ENCODE data around the gene NEBL. TPM values are rescaled to one million over a fixed set of nuclear protein-coding genes. Genes with fewer than 3 reads are reported as not detected.

NEBL gene
- total and polyA plus RNA-seq, 11 donors: 187 to 855 (median 579) TPM

DNA sequence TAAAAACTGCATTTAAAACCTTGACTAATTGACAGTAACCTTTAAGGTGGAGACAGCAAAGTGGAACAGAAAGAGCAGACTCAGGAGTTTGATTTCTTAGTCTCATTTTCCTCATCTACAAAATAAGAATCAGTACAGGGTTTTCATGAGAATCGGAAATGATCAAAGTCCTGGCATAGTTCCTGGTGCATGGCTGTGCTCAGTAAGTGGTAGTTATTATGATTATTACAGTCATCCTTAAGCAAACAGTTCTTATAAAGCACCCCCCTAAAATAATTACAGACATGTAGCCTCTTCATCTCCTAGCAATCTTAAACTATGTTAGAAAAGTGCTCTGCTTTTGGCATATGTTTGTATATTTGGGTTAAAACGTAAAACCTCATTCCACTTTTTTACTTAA lies 18.0 kb downstream of the NEBL start:
- intact Hi-C loops (cut with DNase I): no loop called here
- ATAC-seq (no peak), DNase-seq (no peak)
- TF ChIP-seq CTCF (IDR thresholded peaks at IDR 0.05): no peak
- TF ChIP-seq POLR2A (IDR thresholded peaks at IDR 0.05): no peak
- Histone ChIP-seq H3K4me3 (no peak overlapping the region), H3K27me3 (no peaks in the 10 kb centered on the region), H3K36me3 (peaks cover 0 to 95% (median 16%) of the 10 kb centered on the region in 9 donors), H3K27ac (peak overlapping the region in 1 of 12 donors; percentile 5), H3K9me3 (no peaks in the 10 kb centered on the region), H3K4me1 (peaks cover 0 to 38% (median 5%) of the 10 kb centered on the region in 12 donors)
- 76 to 91% (median 87%) methylated on average over 2 of the region's 2 CpGs for WGBS, 4 donors

DNA sequence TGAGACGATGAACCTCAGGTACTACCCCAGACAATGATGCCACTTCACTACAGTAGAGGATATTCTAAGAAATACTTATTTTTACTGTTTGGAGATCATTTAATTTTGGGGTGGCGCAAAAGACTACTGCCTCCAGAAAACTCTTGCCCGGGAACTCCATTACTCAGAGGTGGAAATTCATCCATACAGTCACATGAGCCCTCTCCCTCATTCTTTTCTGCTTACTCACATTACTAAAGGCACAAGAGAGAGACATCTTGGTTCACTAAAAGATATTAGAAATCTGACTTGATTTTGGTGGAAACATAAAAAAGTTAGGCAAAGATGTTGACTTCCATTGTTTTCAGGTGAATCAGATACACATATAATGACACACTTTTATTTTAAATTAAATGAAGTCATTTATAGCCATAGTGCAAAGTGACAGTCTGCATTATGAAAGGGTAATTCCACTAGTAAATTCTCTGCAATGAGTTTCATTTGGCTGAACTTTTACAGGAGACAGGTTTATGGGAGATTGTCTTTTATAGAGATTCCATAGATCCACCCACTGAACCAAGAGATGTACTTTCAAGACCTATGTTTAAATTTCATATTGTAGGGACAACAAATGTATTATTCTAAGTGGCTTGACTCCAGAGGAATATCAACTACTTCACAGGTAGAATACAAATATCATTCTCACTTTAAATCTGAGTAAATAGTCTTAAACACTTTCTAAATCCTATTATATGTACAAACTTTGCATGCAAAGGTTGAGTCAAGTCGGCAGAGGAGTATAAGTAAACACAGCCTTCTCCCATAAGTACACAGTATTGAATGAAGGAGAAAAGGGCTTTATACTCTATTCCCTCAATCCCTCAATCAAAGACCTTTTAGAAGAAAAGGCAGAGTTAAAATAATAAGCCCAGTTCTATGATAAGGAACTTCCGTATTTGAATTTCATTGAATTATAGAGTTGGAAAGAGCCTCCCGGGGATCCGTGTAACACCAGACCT lies 18.8 kb downstream of the NEBL start:
- Histone ChIP-seq H3K27me3 (no peaks in the 10 kb centered on the region), H3K36me3 (peaks cover 0 to 96% (median 16%) of the 10 kb centered on the region in 9 donors), H3K9me3 (no peaks in the 10 kb centered on the region), H3K4me3 (no peak overlapping the region), H3K27ac (peak overlapping the region in 1 of 12 donors; percentile 12), H3K4me1 (peaks cover 0 to 38% (median 4%) of the 10 kb centered on the region in 12 donors)
- TF ChIP-seq POLR2A (IDR thresholded peaks at IDR 0.05) (no peak), CTCF (IDR thresholded peaks at IDR 0.05) (no peak)
- 64 to 80% (median 77%) methylated on average over 7 of the region's 7 CpGs for whole genome bisulfite sequencing, 4 donors
- DNase-seq (no peak), ATAC-seq (peak in 1 of 4 donors; percentile 12)
- intact Hi-C loops (cut with DNase I): no loop called here

DNA sequence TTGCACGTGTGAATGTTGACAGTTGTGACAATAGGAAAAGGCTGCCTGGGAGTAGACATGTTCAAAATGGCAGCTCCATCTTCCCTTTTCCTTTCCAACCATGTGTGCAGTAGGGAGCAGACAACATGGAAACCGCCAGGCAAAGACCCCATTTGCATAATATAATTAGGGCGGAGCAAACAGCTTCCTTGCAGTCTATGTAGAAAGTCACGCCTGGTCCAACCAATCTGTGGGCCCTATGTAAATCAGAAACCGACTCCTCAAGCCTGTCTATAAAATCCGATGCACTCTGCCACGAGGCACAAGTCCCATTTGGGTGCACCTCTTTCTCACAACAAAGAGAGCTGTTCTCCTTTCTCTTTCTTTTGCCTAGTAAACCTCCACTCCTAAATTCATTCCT lies 19.6 kb downstream of the NEBL start:
- 63 to 75% (median 68%) methylated on average over 7 of the region's 7 CpGs for WGBS, 4 donors
- Histone ChIP-seq H3K4me3 (no peak overlapping the region), H3K4me1 (peaks cover 0 to 41% (median 6%) of the 10 kb centered on the region in 12 donors), H3K27me3 (no peaks in the 10 kb centered on the region), H3K27ac (peak overlapping the region in 1 of 12 donors; percentile 12), H3K36me3 (peaks cover 0 to 99% (median 16%) of the 10 kb centered on the region in 9 donors), H3K9me3 (no peaks in the 10 kb centered on the region)
- no peak for TF ChIP-seq CTCF (IDR thresholded peaks at IDR 0.05)
- TF ChIP-seq POLR2A (IDR thresholded peaks at IDR 0.05): no peak
- DNase-seq (no peak), ATAC-seq (peak in 3 of 4 donors; percentile 4 to 14 (median 11))
- intact Hi-C loops (cut with DNase I): no loop called here

GRCh38 chr10:20874261-20874660 lies 22.9 kb downstream of the NEBL start:
- intact Hi-C loops (cut with DNase I): no loop called here
- H3K9me3 ChIP-seq: no peaks in the 10 kb centered on the region
- H3K27me3 ChIP-seq: no peaks in the 10 kb centered on the region
- H3K27ac ChIP-seq: peak overlapping the region in 1 of 12 donors; percentile 46
- peaks cover 0 to 91% (median 5%) of the 10 kb centered on the region in 9 donors for H3K36me3 ChIP-seq
- no peak overlapping the region for H3K4me3 ChIP-seq
- TF ChIP-seq CTCF (IDR thresholded peaks at IDR 0.05) (no peak), POLR2A (IDR thresholded peaks at IDR 0.05) (no peak)
- H3K4me1 ChIP-seq: peaks cover 0 to 56% (median 8%) of the 10 kb centered on the region in 12 donors
- DNase-seq: no peak
- 66 to 78% (median 73%) methylated on average over 2 of the region's 2 CpGs for WGBS, 4 donors
- peak in 1 of 4 donors; percentile 20 for ATAC-seq
